Keratinocyte (primary cell): ENCODE data around the gene KCNQ1OT1.

Source experiments
- CTCF ChIP-seq, 3 experiments: IDR thresholded peaks in 1 of 3; conservative IDR thresholded peaks in 1 of 3; optimal IDR thresholded peaks in 1 of 3; 2 replicates in 2 of 3; 3 replicates in 1 of 3; pipeline versions ENCODE3 to v1.5.1; 2011; ENCODE audit warnings: low read length in 3 of 3, mild to moderate bottlenecking in 3 of 3, moderate library complexity in 2 of 3, control low read depth in 1 of 3, inconsistent platforms in 1 of 3; ENCODE audit not compliant: insufficient read depth in 2 of 3; ENCODE audit errors: extremely low read depth in 1 of 3
- EZH2 ChIP-seq: IDR thresholded peaks from one replicate; pipeline ENCODE4 v1.6.1; 2012; ENCODE audit warnings: inconsistent platforms, mild to moderate bottlenecking, low read length, moderate library complexity

- no peak for TF ChIP-seq CTCF (optimal IDR thresholded peaks at IDR 0.05 in 1 of 3, IDR thresholded peaks at IDR 0.05 in 1 of 3, conservative IDR thresholded peaks at IDR 0.05 in 1 of 3; ENCODE audit: extremely low read depth in 1 of 3, insufficient read depth in 2 of 3, low read length in 3 of 3)
- TF ChIP-seq EZH2 = no peak
Measured at GRCh38 chr11:2558397-2558796, 141.4 kb downstream of the KCNQ1OT1 start.
